Caco-2 (cell line): ENCODE data around the gene FAM107B. TPM values are rescaled to one million over a fixed set of nuclear protein-coding genes. Genes with fewer than 3 reads are reported as not detected.
A peak's percentile ranks its signal among the peaks of the same experiment; 100 is the strongest.

Experiments
- BruUV-seq: library from RNA; stranded (reverse); fragments of 400-500 nt; replicated peaks from 2 replicates; lab custom pipeline; 2021; lab: Mats Ljungman, UMichigan
- CTCF ChIA-PET: fragments of 300-600 bp; sonication (Branson Sonifier 250); formaldehyde crosslinking; loops from one replicate; lab custom pipeline; 2022; ENCODE audit warnings: antibody characterized with exemption; lab: Charles Lee
- POLR2A ChIA-PET: fragments of 300-600 bp; sonication (Branson Sonifier 250); formaldehyde crosslinking; loops from one replicate; lab custom pipeline; 2022; ENCODE audit warnings: antibody characterized with exemption; lab: Charles Lee
- DNase-seq, 2 experiments: peaks; one replicate each; pipeline versions ENCODE4 v3.0.0 to v3.0.0-alpha.2; 2020 to 2022
- H3K27me3 ChIP-seq: replicated peaks from 2 replicates; pipeline ENCODE4 v1.6.0; 2011; ENCODE audit warnings: low read length; ENCODE audit not compliant: control insufficient read depth, insufficient read depth
- H3K36me3 ChIP-seq: 2 replicates; pipeline ENCODE4 v1.5.1; 2011; ENCODE audit warnings: low read length; ENCODE audit not compliant: control insufficient read depth, insufficient read depth
- H3K4me1 ChIP-seq: fragments of 250-450 bp; sonication (Bioruptor Pico); 2 replicates; pipeline ENCODE4 v1.5.1; 2020; ENCODE audit warnings: mild to moderate bottlenecking
- H3K4me3 ChIP-seq: 2 replicates; pipeline ENCODE4 v1.5.1; 2011; ENCODE audit warnings: low read depth, mild to moderate bottlenecking, control low read depth, low read length
- H3K9me3 ChIP-seq: fragments of 250-450 bp; sonication (Bioruptor Pico); 2 replicates; pipeline ENCODE4 v1.5.1; 2020; ENCODE audit warnings: mild to moderate bottlenecking, moderate library complexity
- H3K27ac Mint-ChIP-seq: one replicate; pipeline ENCODE4 v1.8.0; 2022; ENCODE audit warnings: mixed read lengths; ENCODE audit not compliant: unreplicated experiment
- H3K27me3 Mint-ChIP-seq: one replicate; pipeline ENCODE4 v1.8.0; 2022; ENCODE audit warnings: mixed read lengths; ENCODE audit not compliant: insufficient read depth, unreplicated experiment
- H3K36me3 Mint-ChIP-seq: one replicate; pipeline ENCODE4 v1.8.0; 2022; ENCODE audit warnings: mild to moderate bottlenecking, mixed read lengths; ENCODE audit not compliant: insufficient read depth, unreplicated experiment
- H3K4me1 Mint-ChIP-seq: one replicate; pipeline ENCODE4 v1.8.0; 2022; ENCODE audit warnings: low read depth, mixed read lengths; ENCODE audit not compliant: unreplicated experiment
- H3K4me3 Mint-ChIP-seq: one replicate; pipeline ENCODE4 v1.8.0; 2022; ENCODE audit warnings: mild to moderate bottlenecking, moderate library complexity, mixed read lengths; ENCODE audit not compliant: unreplicated experiment
- H3K9me3 Mint-ChIP-seq: one replicate; pipeline ENCODE4 v1.8.0; 2022; ENCODE audit warnings: mixed read lengths; ENCODE audit not compliant: unreplicated experiment
- CTCF ChIP-seq, 2 experiments: fragments of 200-600 bp in 1 of 2; IDR thresholded peaks; 1 replicate in 1 of 2; 2 replicates in 1 of 2; pipeline versions ENCODE4 v1.5.1 to v1.8.0; 2011 to 2022; ENCODE audit warnings: antibody characterized with exemption in 1 of 2, control low read depth in 1 of 2, inconsistent platforms in 1 of 2, low read depth in 1 of 2, low read length in 1 of 2, mild to moderate bottlenecking in 1 of 2, moderate library complexity in 1 of 2; ENCODE audit not compliant: insufficient read depth in 1 of 2, severe bottlenecking in 1 of 2, unreplicated experiment in 1 of 2
- intact Hi-C: fragments of 100-400 bp; cut with micrococcal nuclease; formaldehyde crosslinking; loops from one replicate; pipeline ENCODE4 v1.10.0; 2022; ENCODE audit not compliant: unreplicated experiment
- total RNA-seq: library from RNA; stranded (reverse); gene quantifications from 2 replicates; pipeline ENCODE4 v1.2.3, GENCODE V29; 2022

Gene FAM107B
- total RNA-seq, 1 experiment from 2014 or later, result 206 TPM

- Mint-ChIP-seq H3K9me3 (peaks cover 17% of the 10 kb centered on the region), H3K27ac (peak overlapping the region; percentile 76), H3K36me3 (peaks cover 13% of the 10 kb centered on the region), H3K4me3 (no peak overlapping the region), H3K4me1 (peaks cover 35% of the 10 kb centered on the region), H3K27me3 (no peaks in the 10 kb centered on the region)
- H3K4me3 ChIP-seq, result no peak overlapping the region
- H3K27me3 ChIP-seq, result no peaks in the 10 kb centered on the region
- no TSS peak for BruUV-seq
- H3K9me3 ChIP-seq, result peaks cover 15% of the 10 kb centered on the region
- no peaks in the 10 kb centered on the region; the same call in 1 of the 2 replicates for H3K36me3 ChIP-seq
- DNase-seq, result peak; percentile 68 to 71
- ChIA-PET POLR2A (no interaction called here), CTCF (no interaction called here)
- TF ChIP-seq CTCF (IDR thresholded peaks at IDR 0.05; ENCODE audit: insufficient read depth in 1 of 2, low read depth in 1 of 2, low read length in 1 of 2, severe bottlenecking in 1 of 2, unreplicated experiment in 1 of 2), result no peak
- intact Hi-C loops, result loop anchor here (1.0 to 2.0 kb wide), 2 partner anchors 41 to 76 kb away; no protein-coding TSS in a partner anchor
- H3K4me1 ChIP-seq, result peaks cover 37% of the 10 kb centered on the region
Measured at GRCh38 chr10:14779001-14779651, 4.4 kb upstream of the FAM107B start.

- no peak overlapping the region for H3K27ac Mint-ChIP-seq
- H3K27me3 Mint-ChIP-seq, result no peaks in the 10 kb centered on the region
- Histone ChIP-seq H3K9me3 (peaks cover 4% of the 10 kb centered on the region; the same call in 1 of the 2 replicates), H3K36me3 (no peaks in the 10 kb centered on the region; the same call in 1 of the 2 replicates), H3K27me3 (no peaks in the 10 kb centered on the region), H3K4me1 (peaks cover 20% of the 10 kb centered on the region), H3K4me3 (no peak overlapping the region)
- ChIA-PET CTCF (no interaction called here), POLR2A (no interaction called here)
- peaks cover 4% of the 10 kb centered on the region for H3K36me3 Mint-ChIP-seq
- peaks cover 34% of the 10 kb centered on the region for H3K4me1 Mint-ChIP-seq
- no peak overlapping the region for H3K4me3 Mint-ChIP-seq
- intact Hi-C loops, result no loop called here
- no peak for DNase-seq
- no peak for TF ChIP-seq CTCF (IDR thresholded peaks at IDR 0.05; ENCODE audit: insufficient read depth in 1 of 2, low read depth in 1 of 2, low read length in 1 of 2, severe bottlenecking in 1 of 2, unreplicated experiment in 1 of 2)
- BruUV-seq, result no TSS peak
- H3K9me3 Mint-ChIP-seq, result peaks cover 23% of the 10 kb centered on the region
Measured at GRCh38 chr10:14776546-14776945, 1.8 kb upstream of the FAM107B start.

GRCh38 chr10:14775656-14776055 is 959 bp upstream of the FAM107B start:
- POLR2A ChIA-PET, result no interaction called here
- no peaks in the 10 kb centered on the region; the same call in 1 of the 2 replicates for H3K36me3 ChIP-seq
- Mint-ChIP-seq H3K27ac (no peak overlapping the region), H3K27me3 (no peaks in the 10 kb centered on the region), H3K4me1 (peaks cover 31% of the 10 kb centered on the region), H3K36me3 (peaks cover 4% of the 10 kb centered on the region), H3K4me3 (no peak overlapping the region), H3K9me3 (peaks cover 19% of the 10 kb centered on the region)
- H3K4me3 ChIP-seq, result no peak overlapping the region
- H3K9me3 ChIP-seq, result no peaks in the 10 kb centered on the region
- intact Hi-C loops, result no loop called here
- DNase-seq, result no peak
- BruUV-seq, result no TSS peak
- no peaks in the 10 kb centered on the region for H3K27me3 ChIP-seq
- CTCF ChIA-PET, result interaction anchor here (0.7 kb wide), 1 partner anchor 9 kb away, joined by 6 read pairs; no protein-coding TSS in a partner anchor
- peaks cover 17% of the 10 kb centered on the region for H3K4me1 ChIP-seq
- no peak for TF ChIP-seq CTCF (IDR thresholded peaks at IDR 0.05; ENCODE audit: insufficient read depth in 1 of 2, low read depth in 1 of 2, low read length in 1 of 2, severe bottlenecking in 1 of 2, unreplicated experiment in 1 of 2)
